ENCODE measurements around the gene CNNM3.

DNA sequence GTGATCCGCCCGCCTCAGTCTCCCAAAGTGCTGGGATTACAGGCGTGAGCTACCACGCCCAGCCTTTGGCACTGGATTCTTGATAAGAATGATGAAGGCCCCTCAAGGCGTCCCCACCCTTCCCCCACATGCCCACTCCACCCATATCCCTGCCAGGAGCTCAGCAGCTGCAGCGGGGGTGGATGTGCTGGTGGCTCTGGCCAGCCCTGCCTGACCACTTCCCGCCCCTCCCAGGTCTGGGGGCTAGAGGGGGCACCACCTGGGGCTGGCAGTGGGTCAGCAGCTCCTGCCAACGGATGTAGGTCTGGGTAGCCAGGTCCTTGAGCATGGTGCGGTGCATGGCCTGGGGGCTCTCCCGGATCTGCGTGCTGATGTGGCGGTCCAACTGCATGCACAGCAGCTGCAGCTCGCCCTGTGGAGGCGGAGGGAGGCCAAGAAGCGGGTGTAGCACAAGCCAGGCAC lies 61.6 kb downstream of the CNNM3 start:
- TF ChIP-seq EZH2 (IDR thresholded peaks at IDR 0.05; ENCODE audit: insufficient read depth, poor library complexity, severe bottlenecking) (no peak), EZH2phosphoT487 (IDR thresholded peaks at IDR 0.05; ENCODE audit: insufficient read depth, low read depth) (no peak)
